GM23248 (cell line): ENCODE data around the gene TARBP1. TPM values are rescaled to one million over a fixed set of nuclear protein-coding genes. Genes with fewer than 3 reads are reported as not detected.

ENCODE experiments used
- DNase-seq: peaks from one replicate; pipeline ENCODE4 v3.0.0-alpha.2; 2015
- H2AFZ ChIP-seq: fragments of 200-600 bp; sonication (generic); 2 replicates; pipeline ENCODE4 v1.6.1; 2016; ENCODE audit warnings: antibody characterized with exemption
- H3F3A ChIP-seq: fragments of 200-600 bp; sonication (generic); 2 replicates; pipeline ENCODE4 v1.6.1; 2016; ENCODE audit warnings: mild to moderate bottlenecking, antibody characterized with exemption, mixed run types; ENCODE audit not compliant: insufficient read depth
- H3K27ac ChIP-seq: fragments of 200-600 bp; sonication (generic); 2 replicates; pipeline ENCODE4 v1.5.1; 2016; ENCODE audit warnings: mild to moderate bottlenecking
- H3K27me3 ChIP-seq: fragments of 200-600 bp; sonication (generic); replicated peaks from 2 replicates; pipeline ENCODE4 v1.6.1; 2016; ENCODE audit warnings: mild to moderate bottlenecking; ENCODE audit not compliant: insufficient read depth
- H3K36me3 ChIP-seq: fragments of 200-600 bp; sonication (generic); 2 replicates; pipeline ENCODE4 v1.6.1; 2016; ENCODE audit warnings: low read depth, mild to moderate bottlenecking
- H3K4me1 ChIP-seq: fragments of 200-600 bp; sonication (generic); 2 replicates; pipeline ENCODE4 v1.6.1; 2016; ENCODE audit warnings: mild to moderate bottlenecking; ENCODE audit not compliant: insufficient read depth
- H3K4me2 ChIP-seq: fragments of 200-600 bp; sonication (generic); one replicate; pipeline ENCODE4 v1.6.1; 2016; ENCODE audit warnings: mild to moderate bottlenecking; ENCODE audit not compliant: unreplicated experiment
- H3K4me3 ChIP-seq: fragments of 200-600 bp; sonication (generic); 2 replicates; pipeline ENCODE4 v1.5.1; 2016; ENCODE audit warnings: mild to moderate bottlenecking
- H3K79me2 ChIP-seq: fragments of 200-600 bp; sonication (generic); 2 replicates; pipeline ENCODE4 v1.6.1; 2016; ENCODE audit warnings: mild to moderate bottlenecking; ENCODE audit not compliant: insufficient read depth
- H3K9ac ChIP-seq: fragments of 200-600 bp; sonication (generic); 2 replicates; pipeline ENCODE4 v1.6.1; 2016; ENCODE audit warnings: mild to moderate bottlenecking
- H3K9me2 ChIP-seq: fragments of 200-600 bp; sonication (generic); 2 replicates; pipeline ENCODE4 v1.6.1; 2016; ENCODE audit warnings: mixed run types, mild to moderate bottlenecking, moderate library complexity; ENCODE audit not compliant: insufficient read depth
- H3K9me3 ChIP-seq: fragments of 200-600 bp; sonication (generic); one replicate; pipeline ENCODE4 v1.6.1; 2017; ENCODE audit warnings: low read depth
- H4K20me1 ChIP-seq: fragments of 200-600 bp; sonication (generic); 2 replicates; pipeline ENCODE4 v1.6.0; 2016; ENCODE audit not compliant: insufficient read depth
- EZH2 ChIP-seq: fragments of 200-600 bp; sonication (generic); IDR thresholded peaks from 2 replicates; pipeline ENCODE4 v1.6.1; 2018; ENCODE audit warnings: antibody characterized with exemption, mild to moderate bottlenecking; ENCODE audit not compliant: insufficient read depth, poor library complexity, severe bottlenecking
- EZH2phosphoT487 ChIP-seq: fragments of 200-600 bp; sonication (generic); IDR thresholded peaks from 2 replicates; pipeline ENCODE4 v1.6.1; 2018; ENCODE audit warnings: antibody characterized with exemption, moderate library complexity, mild to moderate bottlenecking, low read depth; ENCODE audit not compliant: insufficient read depth
- WGBS, 2 experiments: methylation state at CpG; one replicate each; pipeline ENCODE4 v1.1.6; 2015 to 2017; ENCODE audit warnings: low lambda C conversion rate in 2 of 2, low coverage in 1 of 2; ENCODE audit errors: missing lambda C conversion rate in 2 of 2; 5-methylcytosine and 5-hydroxymethylcytosine counted together
- in situ Hi-C: fragments of 300-500 bp; cut with MboI; formaldehyde crosslinking; loops from 2 replicates; pipeline ENCODE4 v1.15.0; 2020
- polyA plus RNA-seq: library from polyadenylated mRNA; unstranded; fragments of >200 nt; fragmentation: Nextera tagmentation; extraction: Ambion mirVana; gene quantifications from 2 replicates; pipeline ENCODE4 v1.2.1, GENCODE V29; 2016
- total RNA-seq: library from RNA; depleted of rRNA; stranded (reverse); fragments of >200 nt; shearing (Covaris generic); gene quantifications from 2 replicates; pipeline ENCODE4 v1.2.3, GENCODE V29; 2014

The TARBP1 gene
- total and polyA plus RNA-seq, 2 experiments from 2014 or later, result 5.2 to 11.9 TPM

DNA sequence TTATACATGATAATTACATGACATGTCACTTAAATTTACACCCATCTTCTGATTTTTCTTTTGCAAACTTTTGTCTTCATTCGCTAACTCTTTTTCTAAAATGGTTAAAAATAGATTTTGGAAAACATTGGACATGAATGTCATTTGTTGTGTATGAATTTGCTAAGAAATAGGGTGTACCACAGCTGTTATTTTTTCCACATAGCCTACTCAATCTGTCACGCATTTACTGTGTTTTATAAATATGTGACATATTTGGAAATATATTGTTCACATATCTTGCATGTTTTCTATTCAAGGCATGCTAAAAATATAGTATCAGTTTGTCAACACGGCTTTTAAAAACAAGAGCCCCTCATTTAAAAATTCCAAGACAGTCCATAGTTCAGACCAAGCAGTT lies 47.9 kb upstream of the TARBP1 start:
- Histone ChIP-seq H3K9me2 (no peaks in the 10 kb centered on the region), H3K79me2 (no peaks in the 10 kb centered on the region), H3K9me3 (no peaks in the 10 kb centered on the region), H3K27ac (no peak overlapping the region), H3K27me3 (no peaks in the 10 kb centered on the region), H3K4me3 (no peak overlapping the region), H3K9ac (no peak overlapping the region), H3K4me1 (peaks cover 35% of the 10 kb centered on the region), H3F3A (peaks cover 17% of the 10 kb centered on the region), H2AFZ (no peak overlapping the region), H4K20me1 (no peaks in the 10 kb centered on the region), H3K4me2 (no peak overlapping the region), H3K36me3 (no peaks in the 10 kb centered on the region)
- no peak for TF ChIP-seq EZH2phosphoT487
- TF ChIP-seq EZH2, result no peak
- WGBS, 2 experiments, result 79 to 80% methylated on average over 3 of the region's 3 CpGs
- in situ Hi-C loops, result no loop called here
- DNase-seq, result no peak

DNA sequence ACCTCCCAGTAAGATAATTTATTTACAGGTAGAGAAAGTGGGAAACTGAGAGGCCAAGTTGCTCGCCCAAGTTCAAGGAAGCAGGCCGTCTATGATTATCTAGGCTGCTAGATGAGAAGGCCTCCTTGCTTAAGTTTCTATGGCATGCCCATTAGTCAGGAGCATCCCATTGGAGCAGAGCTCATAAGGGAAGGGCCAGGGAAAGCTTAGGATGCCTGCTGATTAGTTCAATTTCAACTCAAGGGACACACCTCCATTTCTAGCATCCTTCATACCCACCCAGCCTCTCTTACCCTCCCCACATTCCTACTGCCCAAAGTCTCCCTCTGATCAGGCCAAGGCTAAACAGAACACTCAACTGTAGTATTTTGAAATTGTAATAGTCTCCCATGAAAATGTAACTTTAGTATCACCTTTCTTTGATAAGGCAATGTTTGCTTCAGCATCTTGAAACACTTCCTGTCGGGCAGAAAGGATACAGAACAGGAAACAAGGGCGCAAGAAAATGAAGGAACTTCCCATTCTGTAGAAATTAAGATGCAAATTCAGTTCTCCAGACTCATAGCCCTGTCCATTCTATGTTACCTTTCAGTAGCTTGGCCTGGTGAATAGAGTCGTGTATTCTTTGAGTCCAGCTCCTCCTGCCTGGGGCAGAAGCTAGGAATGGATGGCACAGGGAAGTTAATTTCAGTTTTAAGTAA lies 46.3 kb upstream of the TARBP1 start:
- Histone ChIP-seq H3K36me3 (no peaks in the 10 kb centered on the region), H3K4me2 (no peak overlapping the region)
- in situ Hi-C loops, result no loop called here

GRCh38 chr1:234521836-234522235 lies 42.9 kb upstream of the TARBP1 start:
- Histone ChIP-seq H3F3A (peaks cover 10% of the 10 kb centered on the region; the same call in 1 of the 2 replicates), H3K9me3 (no peaks in the 10 kb centered on the region), H3K27me3 (no peaks in the 10 kb centered on the region), H3K4me3 (no peak overlapping the region), H3K36me3 (no peaks in the 10 kb centered on the region), H3K79me2 (no peaks in the 10 kb centered on the region), H3K9ac (no peak overlapping the region), H3K4me2 (no peak overlapping the region), H2AFZ (no peak overlapping the region), H3K27ac (no peak overlapping the region), H3K4me1 (peaks cover 22% of the 10 kb centered on the region), H4K20me1 (no peaks in the 10 kb centered on the region), H3K9me2 (no peaks in the 10 kb centered on the region)
- TF ChIP-seq EZH2phosphoT487 (no peak), EZH2 (no peak)
- in situ Hi-C loops, result no loop called here
- 97 to 99% methylated on average over 5 of the region's 5 CpGs for WGBS, 2 experiments
- no peak for DNase-seq

More for the DNA sequence above, 46.3 kb upstream of the TARBP1 start:
- Histone ChIP-seq H3K9me2 (no peaks in the 10 kb centered on the region), H3K4me3 (no peak overlapping the region), H3K4me1 (peaks cover 21% of the 10 kb centered on the region), H3K79me2 (no peaks in the 10 kb centered on the region), H3K27me3 (no peaks in the 10 kb centered on the region), H3K27ac (no peak overlapping the region), H4K20me1 (no peaks in the 10 kb centered on the region), H3K9me3 (no peaks in the 10 kb centered on the region), H3K9ac (no peak overlapping the region), H2AFZ (no peak overlapping the region), H3F3A (peaks cover 10% of the 10 kb centered on the region; the same call in 1 of the 2 replicates)
- TF ChIP-seq EZH2, result no peak
- no peak for TF ChIP-seq EZH2phosphoT487
- WGBS, 2 experiments, result 97 to 98% methylated on average over 5 of the region's 5 CpGs
- no peak for DNase-seq

- Histone ChIP-seq H3K4me1 (peaks cover 25% of the 10 kb centered on the region), H3K36me3 (no peaks in the 10 kb centered on the region), H3K9ac (no peak overlapping the region), H3K27ac (no peak overlapping the region), H3K27me3 (no peaks in the 10 kb centered on the region), H3K9me3 (no peaks in the 10 kb centered on the region), H3F3A (peaks cover 10% of the 10 kb centered on the region; the same call in 1 of the 2 replicates), H3K4me2 (no peak overlapping the region), H3K9me2 (no peaks in the 10 kb centered on the region), H4K20me1 (no peaks in the 10 kb centered on the region), H3K79me2 (no peaks in the 10 kb centered on the region), H3K4me3 (no peak overlapping the region), H2AFZ (no peak overlapping the region)
- DNase-seq, result no peak
- in situ Hi-C loops, result no loop called here
- 79 to 83% methylated on average over 6 of the region's 6 CpGs for WGBS, 2 experiments
- no peak for TF ChIP-seq EZH2
Observed at GRCh38 chr1:234520908-234521817, 42.2 kb upstream of the TARBP1 start.
